Subcutaneous adipose tissue (tissue), 4 donors: ENCODE data around the gene SEC23B. TPM values are rescaled to one million over a fixed set of nuclear protein-coding genes. Genes with fewer than 3 reads are reported as not detected.

Source experiments
- total RNA-seq, 4 donors: library from RNA; depleted of rRNA; stranded (reverse); fragments of >200 nt; gene quantifications; one replicate each; pipeline ENCODE4 v1.1.0, GENCODE V29; 2016
- TF ChIP-seq, protein P1 (sequence below): fragments of 450-650 bp; IDR thresholded peaks from one replicate; pipeline ENCODE4 v1.5.1; 2016; ENCODE audit warnings: low read depth, mild to moderate bottlenecking, control low read depth, antibody characterized with exemption, moderate library complexity

Gene SEC23B
- total RNA-seq, 4 donors from 2014 or later, result 20.0 to 35.9 (median 25.4) TPM

DNA sequence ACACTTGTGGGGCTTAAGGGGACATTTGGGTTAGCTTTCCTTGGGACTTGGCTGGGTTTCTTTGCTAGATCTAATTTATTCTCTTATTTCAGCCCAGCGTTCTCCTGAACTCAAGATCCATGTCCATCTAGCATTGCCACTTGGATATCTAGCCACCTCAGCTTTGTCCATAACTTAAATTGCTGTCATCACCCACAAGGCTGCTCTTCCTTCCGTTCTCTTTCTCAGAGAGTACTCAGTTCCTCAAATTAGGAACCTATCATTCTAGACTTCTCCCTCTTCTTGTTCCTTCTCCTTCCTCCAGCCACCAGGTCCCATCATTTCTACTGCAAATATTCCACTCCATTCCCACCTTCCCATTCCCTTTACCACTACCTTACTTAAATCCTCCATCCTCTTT, 63.8 kb downstream of the SEC23B start:
- TF ChIP-seq, protein P1, sequence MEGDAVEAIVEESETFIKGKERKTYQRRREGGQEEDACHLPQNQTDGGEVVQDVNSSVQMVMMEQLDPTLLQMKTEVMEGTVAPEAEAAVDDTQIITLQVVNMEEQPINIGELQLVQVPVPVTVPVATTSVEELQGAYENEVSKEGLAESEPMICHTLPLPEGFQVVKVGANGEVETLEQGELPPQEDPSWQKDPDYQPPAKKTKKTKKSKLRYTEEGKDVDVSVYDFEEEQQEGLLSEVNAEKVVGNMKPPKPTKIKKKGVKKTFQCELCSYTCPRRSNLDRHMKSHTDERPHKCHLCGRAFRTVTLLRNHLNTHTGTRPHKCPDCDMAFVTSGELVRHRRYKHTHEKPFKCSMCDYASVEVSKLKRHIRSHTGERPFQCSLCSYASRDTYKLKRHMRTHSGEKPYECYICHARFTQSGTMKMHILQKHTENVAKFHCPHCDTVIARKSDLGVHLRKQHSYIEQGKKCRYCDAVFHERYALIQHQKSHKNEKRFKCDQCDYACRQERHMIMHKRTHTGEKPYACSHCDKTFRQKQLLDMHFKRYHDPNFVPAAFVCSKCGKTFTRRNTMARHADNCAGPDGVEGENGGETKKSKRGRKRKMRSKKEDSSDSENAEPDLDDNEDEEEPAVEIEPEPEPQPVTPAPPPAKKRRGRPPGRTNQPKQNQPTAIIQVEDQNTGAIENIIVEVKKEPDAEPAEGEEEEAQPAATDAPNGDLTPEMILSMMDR, result no peak

DNA sequence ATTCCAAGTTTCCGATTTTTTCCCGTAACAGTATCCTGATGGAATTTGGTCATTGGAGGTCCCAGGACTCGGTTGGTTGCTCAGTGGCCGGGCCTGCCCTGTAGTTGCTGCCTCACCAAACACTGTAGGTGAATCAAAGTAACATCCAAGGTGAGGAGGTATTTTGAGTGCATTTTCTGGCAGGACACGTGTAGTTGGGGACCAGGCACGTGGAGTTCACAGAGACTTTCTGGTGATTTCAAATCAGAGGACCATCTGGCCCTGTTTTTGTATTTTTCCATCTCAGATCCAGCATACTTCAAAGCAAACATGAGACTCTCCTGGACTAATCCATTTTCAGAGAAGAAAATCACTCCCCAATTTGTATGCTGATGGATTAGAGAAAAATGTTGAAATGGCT, 70.2 kb downstream of the SEC23B start:
- TF ChIP-seq, protein P1, result no peak

DNA sequence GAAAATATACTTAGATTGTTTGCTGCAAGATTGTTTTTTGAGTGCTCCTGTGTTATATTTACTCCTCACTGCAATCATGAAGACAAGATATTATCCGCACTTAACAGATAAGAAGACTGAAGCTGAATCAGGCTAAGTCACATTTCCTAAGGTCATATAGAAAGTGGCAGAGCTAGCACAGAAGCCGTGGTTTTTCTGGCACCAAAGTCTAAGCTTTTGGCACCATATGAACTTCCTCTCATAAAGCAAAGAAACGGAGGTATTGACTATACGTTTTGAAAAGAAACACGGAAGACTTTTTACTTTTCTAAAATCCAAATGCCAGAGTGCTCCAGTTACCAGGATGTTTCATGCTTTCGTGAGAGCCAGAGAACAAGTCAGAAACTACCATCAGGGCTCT, 70.8 kb downstream of the SEC23B start:
- TF ChIP-seq, protein P1, result no peak

DNA sequence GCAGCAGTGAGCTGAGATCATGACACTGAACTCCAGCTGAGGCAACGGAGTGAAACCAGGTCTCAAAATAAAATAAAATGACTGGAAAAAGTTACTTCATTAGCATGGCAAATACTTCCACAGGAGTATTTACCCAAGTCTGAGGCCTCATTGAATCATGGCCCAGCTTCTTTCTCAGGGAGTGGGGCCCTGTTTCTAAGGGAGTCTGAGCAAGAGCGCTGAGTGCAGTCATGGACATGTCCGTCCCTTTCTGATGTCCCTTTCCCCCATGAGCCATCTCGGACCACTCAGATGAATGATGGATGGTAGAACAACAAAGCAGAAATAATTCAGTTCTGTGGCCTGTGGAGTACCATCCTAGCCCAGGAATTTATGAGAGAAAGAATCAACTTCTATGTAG, 72.3 kb downstream of the SEC23B start:
- TF ChIP-seq, protein P1, result no peak

DNA sequence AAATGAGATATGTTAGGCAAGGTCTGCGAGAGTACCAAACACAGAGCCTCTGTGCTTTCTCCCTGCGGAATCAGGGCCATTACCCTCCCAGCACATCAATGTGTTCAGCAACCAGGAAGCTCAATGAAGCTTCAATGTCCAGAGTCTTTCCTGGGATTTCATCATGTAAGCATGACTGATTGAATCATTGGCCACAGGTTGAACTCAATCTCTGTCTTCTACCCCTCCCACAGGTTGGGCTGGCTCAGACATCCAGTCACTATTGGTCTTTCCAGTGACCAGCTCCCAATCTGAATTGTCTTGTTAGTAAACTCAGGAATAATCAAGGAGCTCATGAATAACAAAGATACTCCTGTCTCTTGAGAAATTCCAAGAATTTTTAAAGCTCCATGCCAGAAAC, 77.4 kb downstream of the SEC23B start:
- TF ChIP-seq, protein P1, result no peak

DNA sequence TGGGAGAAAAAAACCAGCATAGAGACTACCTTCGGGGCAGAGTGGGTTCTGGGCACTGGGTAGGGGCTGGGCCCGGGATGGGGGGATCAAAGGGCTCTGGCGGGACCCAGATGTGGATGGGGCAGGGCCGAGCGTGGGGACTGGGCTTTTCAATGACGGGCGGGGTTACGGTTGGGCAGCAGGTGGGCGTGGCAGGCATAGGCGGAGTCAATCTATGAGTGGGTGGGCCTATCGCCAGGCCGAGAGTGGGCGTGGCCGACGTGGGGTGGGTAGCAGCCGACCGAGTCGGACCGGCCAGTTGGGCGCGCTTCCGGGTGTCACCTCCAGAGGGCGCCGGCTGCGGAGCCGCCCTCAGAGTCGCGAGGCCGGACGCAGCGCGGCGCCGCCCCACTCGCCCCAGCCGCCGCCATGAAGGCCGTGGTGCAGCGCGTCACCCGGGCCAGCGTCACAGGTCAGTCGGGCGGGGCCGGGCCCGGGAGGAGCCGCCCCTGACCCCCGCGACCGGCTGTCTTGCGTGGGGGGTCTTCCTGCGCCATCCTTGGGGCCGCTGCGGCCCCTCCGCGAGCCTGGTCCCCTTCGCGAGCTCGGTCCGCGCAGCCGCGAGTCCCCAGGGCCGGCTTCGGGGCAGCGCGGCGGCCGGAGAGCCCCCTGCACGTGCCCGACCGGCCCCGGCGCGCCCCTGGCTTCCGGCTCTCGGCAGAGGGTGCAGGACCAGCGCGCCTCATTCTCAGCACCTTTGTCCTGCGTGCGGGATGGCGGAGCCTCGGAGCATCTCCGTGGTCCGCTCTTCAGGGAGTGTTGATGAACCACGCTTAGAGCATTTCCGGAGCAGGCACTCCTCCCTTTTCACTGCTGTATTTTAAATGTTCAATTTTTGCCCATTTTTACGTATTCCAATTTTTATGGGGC, 80.2 kb downstream of the SEC23B start, which contains the start of gene DTD1:
TSS of gene DTD1 (plus strand) at position 390 of the 909 bp plus-strand sequence. CDS start at position 409, 19 bp downstream.
- TF ChIP-seq, protein P1, result no peak

- TF ChIP-seq, protein P1, result no peak
These were observed 80.8 kb downstream of the SEC23B start for GRCh38 chr20:18588574-18588933.
